Measurements from ENCODE around the gene SPDYE17. TPM values are rescaled to one million over a fixed set of nuclear protein-coding genes. Genes with fewer than 3 reads are reported as not detected.
A peak's percentile ranks its signal among the peaks of the same experiment; 100 is the strongest.
"Not testable (repeated sequence)": the region's sequence is repeated elsewhere in the genome, so short reads cannot be mapped to it uniquely, and the experiment has no call there.

The SPDYE17 gene
- total RNA-seq, 1 donor from 2014 or later = not detected

- intact Hi-C loops (cut with micrococcal nuclease); H3K9me3 Mint-ChIP-seq; H3K36me3 Mint-ChIP-seq (ENCODE audit: low read depth); H3K27ac Mint-ChIP-seq; H3K4me3 Mint-ChIP-seq; H3K27me3 Mint-ChIP-seq; H3K4me1 Mint-ChIP-seq: not testable (repeated sequence)
- peak; percentile 54 for DNase-seq
These were observed 42.0 kb downstream of the SPDYE17 start for GRCh38 chr7:76990202-76990601.

DNA sequence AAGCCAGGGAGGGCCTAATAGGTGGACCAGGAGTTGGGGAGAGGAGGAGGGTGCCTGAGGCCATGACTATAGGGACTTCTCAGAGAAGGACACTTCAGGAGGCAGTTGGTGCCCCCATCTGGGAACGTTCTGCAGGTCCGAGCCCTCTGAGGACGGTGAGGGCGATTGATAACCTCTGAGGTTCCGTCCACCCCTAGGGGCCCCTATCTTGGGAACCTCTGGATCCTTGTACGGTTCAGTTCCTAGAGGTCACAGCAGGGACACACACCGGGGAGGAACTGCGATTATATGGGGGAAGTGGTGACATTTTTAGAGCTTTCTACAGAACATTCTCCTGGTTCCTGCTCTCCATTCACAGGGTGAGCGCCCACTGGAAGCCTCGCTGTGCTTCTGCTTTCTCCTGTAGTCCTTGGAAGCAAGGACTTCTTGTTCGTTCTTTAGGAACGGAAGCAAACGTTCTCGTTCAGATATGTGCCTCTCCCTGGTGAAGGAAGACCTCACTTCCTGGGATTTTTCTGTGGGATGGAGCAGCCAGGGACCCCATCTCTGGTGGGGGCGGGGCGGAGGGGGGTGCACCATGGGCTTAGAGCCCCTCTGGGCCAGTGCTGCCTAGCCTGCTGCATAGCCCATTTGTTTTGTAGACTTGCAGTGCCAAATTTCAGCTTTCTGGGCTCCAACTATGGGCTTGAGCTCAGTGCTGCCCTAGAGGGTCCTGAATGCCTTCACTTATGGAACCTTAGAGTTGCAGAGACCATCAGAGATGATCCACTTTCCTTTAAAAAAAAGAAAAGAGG is 46.0 kb downstream of the SPDYE17 start:
- H3K36me3 Mint-ChIP-seq (ENCODE audit: low read depth); DNase-seq: not testable (repeated sequence)

DNA sequence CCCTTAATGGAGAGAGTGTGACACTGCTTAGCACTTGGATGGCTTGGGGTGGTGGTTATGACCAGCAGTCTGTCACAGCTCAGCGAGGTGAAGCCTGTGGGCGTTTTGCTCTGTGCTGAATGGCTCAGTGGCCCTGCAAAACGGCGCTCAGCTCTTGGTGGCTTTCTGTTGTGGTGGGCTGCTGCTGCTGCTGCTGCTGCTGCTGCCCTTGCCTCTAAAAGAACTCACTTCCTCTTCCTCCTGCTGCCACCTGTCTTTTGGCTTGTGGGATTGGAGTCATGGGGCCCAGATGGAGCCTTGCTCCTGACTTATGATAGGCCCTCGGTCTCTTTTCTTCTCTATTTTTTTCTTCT is 47.4 kb downstream of the SPDYE17 start:
- H3K27me3 Mint-ChIP-seq; H3K27ac Mint-ChIP-seq; intact Hi-C loops (cut with micrococcal nuclease): not testable (repeated sequence)

More for the DNA sequence above, 46.0 kb downstream of the SPDYE17 start:
- H3K27ac Mint-ChIP-seq; H3K9me3 Mint-ChIP-seq; intact Hi-C loops (cut with micrococcal nuclease); H3K4me3 Mint-ChIP-seq; H3K4me1 Mint-ChIP-seq; H3K27me3 Mint-ChIP-seq: not testable (repeated sequence)

DNA sequence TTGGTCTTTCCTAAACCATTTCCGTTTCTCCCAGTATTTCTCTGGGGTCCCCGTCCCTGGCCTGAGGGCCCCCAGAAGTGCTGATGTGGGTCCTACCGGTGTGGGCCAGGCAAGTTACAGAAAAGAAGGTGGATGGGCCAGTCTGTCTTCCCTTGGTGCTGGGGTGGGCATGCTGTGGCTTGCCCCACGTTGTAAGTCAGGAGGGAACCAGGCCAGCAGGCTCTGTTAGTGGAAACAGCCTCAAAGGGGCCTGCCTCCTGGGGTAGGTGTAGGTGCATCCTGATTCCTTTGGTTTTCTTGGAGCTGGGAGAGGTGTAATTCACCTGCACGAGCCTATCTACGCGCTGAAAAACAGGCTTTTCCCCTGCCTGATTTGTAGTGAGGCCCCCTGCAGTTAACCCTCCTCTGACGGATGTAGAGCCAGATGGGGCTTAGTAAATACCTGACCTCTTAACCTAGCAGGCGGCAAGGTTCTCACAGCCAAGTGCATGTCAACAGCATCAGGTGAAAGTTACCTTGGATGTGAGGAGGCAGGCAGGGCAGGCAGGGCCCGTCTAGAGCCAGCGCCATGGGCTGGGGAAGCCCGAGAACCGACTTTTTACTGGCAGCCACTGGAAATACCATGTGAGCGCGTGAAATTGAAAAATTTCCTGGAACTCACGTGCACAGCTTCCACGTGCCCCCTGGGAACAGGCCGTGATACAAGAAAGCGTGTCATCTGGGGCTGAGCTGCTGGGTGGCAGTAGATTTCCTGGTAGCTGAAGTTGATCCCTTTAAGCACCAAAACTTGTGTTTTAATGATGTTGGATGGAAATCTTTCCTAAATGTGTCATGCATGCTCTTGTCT is 48.0 kb downstream of the SPDYE17 start:
- H3K27ac Mint-ChIP-seq; H3K4me3 Mint-ChIP-seq; DNase-seq; intact Hi-C loops (cut with micrococcal nuclease); H3K9me3 Mint-ChIP-seq; H3K4me1 Mint-ChIP-seq; H3K27me3 Mint-ChIP-seq; H3K36me3 Mint-ChIP-seq (ENCODE audit: low read depth): not testable (repeated sequence)

More for the DNA sequence above, 47.4 kb downstream of the SPDYE17 start:
- not testable (repeated sequence) for H3K4me3 Mint-ChIP-seq; H3K36me3 Mint-ChIP-seq (ENCODE audit: low read depth); DNase-seq; H3K4me1 Mint-ChIP-seq; H3K9me3 Mint-ChIP-seq

DNA sequence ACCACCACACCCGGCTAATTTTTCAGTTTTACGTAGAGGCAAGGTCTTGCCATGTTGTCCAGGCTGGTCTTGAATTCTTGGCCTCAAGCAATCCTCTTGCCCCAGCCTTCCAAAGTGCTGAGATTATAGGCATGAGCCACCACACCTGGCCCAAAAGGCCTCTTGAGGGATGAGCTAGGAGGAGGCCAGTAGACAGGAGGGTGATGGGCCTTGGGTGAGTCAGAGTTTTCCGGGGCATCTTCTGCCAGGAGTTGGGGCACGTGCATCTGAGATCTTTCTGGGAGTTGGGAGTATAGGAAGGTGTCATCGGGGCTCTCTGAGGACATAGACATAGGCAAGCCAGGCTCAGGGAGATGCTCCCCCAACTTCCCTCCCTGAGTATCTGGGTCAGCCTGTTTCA is 48.8 kb downstream of the SPDYE17 start:
- H3K36me3 Mint-ChIP-seq (ENCODE audit: low read depth); H3K27me3 Mint-ChIP-seq; H3K27ac Mint-ChIP-seq; H3K4me3 Mint-ChIP-seq; intact Hi-C loops (cut with micrococcal nuclease); H3K4me1 Mint-ChIP-seq; H3K9me3 Mint-ChIP-seq: not testable (repeated sequence)
- DNase-seq = peak; percentile 50

DNA sequence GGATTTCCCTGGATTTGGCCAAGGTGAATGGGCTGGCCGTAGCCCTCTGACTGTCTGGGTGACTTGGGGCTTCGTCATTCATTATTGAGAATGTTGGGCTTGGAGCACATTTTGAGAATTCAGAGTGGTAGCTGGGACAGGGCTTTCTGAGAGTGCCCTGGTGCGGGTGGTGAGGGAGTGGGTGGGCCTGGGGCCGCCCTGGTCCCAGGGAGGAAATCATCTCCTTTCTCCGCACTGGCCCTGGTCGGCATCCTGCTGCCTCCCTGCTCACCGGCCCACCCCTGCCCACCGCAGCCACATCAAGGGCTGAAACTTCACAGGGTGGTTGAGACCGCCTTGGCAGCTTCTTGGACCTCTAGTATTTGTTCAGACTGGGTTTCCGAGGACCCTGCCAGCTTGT is 49.7 kb downstream of the SPDYE17 start:
- H3K27ac Mint-ChIP-seq; DNase-seq; intact Hi-C loops (cut with micrococcal nuclease); H3K36me3 Mint-ChIP-seq (ENCODE audit: low read depth); H3K9me3 Mint-ChIP-seq; H3K4me1 Mint-ChIP-seq; H3K4me3 Mint-ChIP-seq; H3K27me3 Mint-ChIP-seq: not testable (repeated sequence)

DNA sequence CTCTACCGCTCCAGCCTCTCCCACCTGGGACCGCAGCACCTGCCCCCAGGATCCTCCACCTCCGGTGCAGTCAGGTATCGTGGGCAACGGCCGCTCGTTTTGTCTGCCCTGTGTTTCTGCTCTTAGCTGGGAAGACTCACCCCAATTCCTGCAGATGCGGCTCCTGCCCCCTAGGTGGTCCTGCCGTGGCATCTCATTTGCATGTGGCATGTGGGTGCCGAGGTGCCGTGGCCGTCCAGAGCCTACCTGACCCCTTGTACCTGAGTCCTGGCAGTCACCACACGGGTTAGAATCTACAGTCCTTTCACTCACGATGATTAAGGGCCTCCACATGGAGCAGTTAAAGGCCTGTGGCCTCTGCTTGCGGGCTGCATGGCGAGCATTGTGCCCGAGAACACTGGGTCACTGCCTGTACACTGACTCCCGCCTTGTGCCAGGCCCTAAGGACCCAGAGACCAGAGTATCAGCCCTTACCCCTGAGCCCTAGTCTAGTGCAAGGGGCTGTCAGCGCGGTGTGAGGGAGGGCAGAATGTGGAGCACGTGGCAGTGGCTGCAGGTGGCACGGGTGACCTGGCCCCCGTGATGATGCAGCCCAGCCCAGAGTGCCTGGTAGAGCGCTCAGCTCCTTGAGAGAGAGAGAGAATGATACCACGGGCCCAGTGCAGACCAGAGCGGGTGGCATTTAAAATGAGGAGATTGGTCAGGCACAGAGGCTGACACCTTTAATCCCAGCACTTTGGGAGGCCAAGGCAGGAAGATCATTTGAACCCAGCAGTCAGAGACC is 50.8 kb downstream of the SPDYE17 start:
- H3K4me3 Mint-ChIP-seq; H3K27me3 Mint-ChIP-seq; H3K9me3 Mint-ChIP-seq; H3K4me1 Mint-ChIP-seq; intact Hi-C loops (cut with micrococcal nuclease); H3K27ac Mint-ChIP-seq; H3K36me3 Mint-ChIP-seq (ENCODE audit: low read depth): not testable (repeated sequence)
- peak; percentile 50 for DNase-seq

DNA sequence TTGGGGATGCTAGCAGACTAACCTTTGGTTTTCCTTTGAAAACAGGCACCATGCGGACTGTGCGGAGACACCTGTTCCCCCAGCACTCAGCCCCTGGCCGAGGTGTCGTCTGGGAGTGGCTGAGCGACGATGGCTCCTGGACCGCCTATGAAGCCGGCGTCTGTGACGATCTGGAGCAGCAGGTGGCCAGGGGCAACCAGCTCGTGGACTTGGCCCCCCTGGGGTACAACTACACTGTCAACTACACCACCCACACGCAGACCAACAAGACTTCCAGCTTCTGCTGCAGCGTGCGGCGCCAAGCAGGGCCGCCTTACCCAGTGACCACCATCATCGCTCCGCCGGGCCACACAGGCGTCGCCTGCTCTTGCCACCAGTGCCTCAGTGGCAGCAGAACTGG is 51.6 kb downstream of the SPDYE17 start:
- H3K4me1 Mint-ChIP-seq; H3K36me3 Mint-ChIP-seq (ENCODE audit: low read depth); H3K9me3 Mint-ChIP-seq; H3K27me3 Mint-ChIP-seq; H3K27ac Mint-ChIP-seq; H3K4me3 Mint-ChIP-seq; intact Hi-C loops (cut with micrococcal nuclease): not testable (repeated sequence)
- peak; percentile 48 for DNase-seq

- DNase-seq = peak; percentile 37
- H3K27me3 Mint-ChIP-seq; H3K27ac Mint-ChIP-seq; H3K4me3 Mint-ChIP-seq; H3K9me3 Mint-ChIP-seq; intact Hi-C loops (cut with micrococcal nuclease); H3K36me3 Mint-ChIP-seq (ENCODE audit: low read depth); H3K4me1 Mint-ChIP-seq: not testable (repeated sequence)
These were observed 54.3 kb downstream of the SPDYE17 start for GRCh38 chr7:76977761-76978367.

DNA sequence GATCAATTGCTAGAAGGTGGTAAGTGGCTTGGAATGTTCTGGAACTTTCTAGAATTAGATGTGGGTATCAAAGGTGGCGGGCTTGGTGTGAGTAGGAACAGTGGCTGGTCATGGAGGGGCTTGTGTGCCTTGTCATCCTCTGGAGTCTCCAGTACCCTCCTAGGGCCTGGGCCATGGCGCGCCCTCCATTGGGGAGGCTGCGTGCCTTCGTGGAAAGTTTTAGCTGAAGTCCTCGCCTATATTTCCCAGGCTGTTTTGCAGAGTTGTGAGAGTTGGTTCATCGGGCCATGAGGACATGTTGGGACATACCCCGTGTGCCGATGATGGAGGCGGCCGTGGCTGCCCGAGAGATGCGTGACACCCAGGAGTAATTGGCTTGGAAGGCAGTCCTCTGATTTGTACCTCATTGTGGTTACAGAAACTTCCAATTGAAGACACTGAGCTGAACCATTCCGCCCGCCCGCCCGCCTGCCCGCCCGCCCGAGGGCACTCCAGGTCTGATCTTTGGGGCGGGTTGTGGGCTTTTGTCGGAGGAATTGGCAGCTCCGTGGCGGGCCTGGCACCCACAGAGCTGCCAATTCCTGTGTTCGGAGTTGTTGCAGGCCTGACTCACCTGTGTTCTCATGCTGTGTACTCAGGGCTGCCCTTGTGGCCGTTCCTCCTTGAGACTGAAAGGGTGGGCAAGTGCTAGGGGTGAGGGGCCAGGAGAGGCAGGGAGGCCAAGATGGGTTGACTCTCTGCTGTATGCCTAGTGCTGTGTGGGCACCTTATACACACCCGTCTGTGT is 57.2 kb downstream of the SPDYE17 start:
- H3K9me3 Mint-ChIP-seq; H3K36me3 Mint-ChIP-seq (ENCODE audit: low read depth); H3K27ac Mint-ChIP-seq; H3K27me3 Mint-ChIP-seq; intact Hi-C loops (cut with micrococcal nuclease); H3K4me3 Mint-ChIP-seq; H3K4me1 Mint-ChIP-seq: not testable (repeated sequence)
- peak; percentile 56 for DNase-seq

DNA sequence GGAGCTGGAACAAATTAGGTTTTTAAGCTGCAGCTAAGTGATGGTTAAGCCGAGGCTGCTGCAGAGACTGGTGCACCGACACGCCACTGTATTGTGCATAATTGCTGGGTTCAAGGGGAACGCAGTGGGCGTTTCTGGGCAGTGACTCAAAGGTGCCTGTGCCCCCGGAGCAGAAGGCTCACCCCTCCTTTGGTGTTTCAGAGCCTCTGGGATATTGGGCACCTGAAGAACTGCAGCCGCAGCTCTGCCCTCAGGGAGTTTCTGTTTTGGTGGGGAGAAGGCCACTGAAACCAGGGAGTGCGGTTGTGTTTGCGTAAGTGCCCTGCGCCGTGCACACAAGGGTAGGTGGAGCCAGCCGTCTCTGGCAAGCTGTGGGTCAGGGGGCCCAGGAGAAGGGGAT is 57.8 kb downstream of the SPDYE17 start:
- H3K36me3 Mint-ChIP-seq (ENCODE audit: low read depth); H3K4me1 Mint-ChIP-seq; intact Hi-C loops (cut with micrococcal nuclease); H3K27me3 Mint-ChIP-seq; H3K4me3 Mint-ChIP-seq; H3K27ac Mint-ChIP-seq; H3K9me3 Mint-ChIP-seq: not testable (repeated sequence)
- peak; percentile 44 for DNase-seq

DNA sequence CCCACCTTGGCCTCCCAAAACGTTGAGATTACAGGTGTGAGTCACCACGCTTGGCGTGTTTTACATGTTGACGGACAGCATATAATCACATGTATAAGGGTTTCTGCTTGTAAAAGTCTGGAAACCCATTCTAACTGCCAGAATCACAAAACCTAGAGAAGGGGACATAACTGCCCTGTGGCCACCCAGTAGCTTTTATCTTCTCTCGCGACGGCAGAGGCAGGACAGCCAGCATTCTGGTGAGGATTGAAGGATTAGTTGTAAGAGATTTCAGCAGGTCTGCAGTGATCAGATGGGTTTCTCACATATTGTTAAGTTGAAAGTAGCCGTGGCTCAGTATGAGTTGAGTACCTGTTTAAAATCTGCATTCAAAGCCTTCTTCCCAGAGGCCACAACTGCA is 59.8 kb downstream of the SPDYE17 start:
- H3K36me3 Mint-ChIP-seq (ENCODE audit: low read depth); H3K27me3 Mint-ChIP-seq; intact Hi-C loops (cut with micrococcal nuclease); DNase-seq; H3K4me1 Mint-ChIP-seq; H3K4me3 Mint-ChIP-seq; H3K9me3 Mint-ChIP-seq; H3K27ac Mint-ChIP-seq: not testable (repeated sequence)

Data from activated CD4-positive, alpha-beta T cell treated with anti-CD3 and anti-CD28 coated beads, Interleukin-2, amount 10 ng/mL, durations not matched to agents 24 days and 14 days (primary cell).